Loucy (cell line): Measurements from ENCODE around the gene LY86.
A peak's percentile ranks its signal among the peaks of the same experiment; 100 is the strongest.

Experiments used
- EZH2phosphoT487 ChIP-seq: fragments of 200-600 bp; IDR thresholded peaks from 2 replicates; pipeline ENCODE4 v1.6.1; 2018; ENCODE audit warnings: antibody characterized with exemption, mild to moderate bottlenecking, moderate library complexity, borderline replicate concordance
- TF ChIP-seq, protein P1 (sequence below): fragments of 200-600 bp; sonication (generic); conservative IDR thresholded peaks from 2 replicates; pipeline ENCODE4 v1.5.1; 2014; ENCODE audit warnings: mild to moderate bottlenecking, antibody characterized with exemption, low read length

DNA sequence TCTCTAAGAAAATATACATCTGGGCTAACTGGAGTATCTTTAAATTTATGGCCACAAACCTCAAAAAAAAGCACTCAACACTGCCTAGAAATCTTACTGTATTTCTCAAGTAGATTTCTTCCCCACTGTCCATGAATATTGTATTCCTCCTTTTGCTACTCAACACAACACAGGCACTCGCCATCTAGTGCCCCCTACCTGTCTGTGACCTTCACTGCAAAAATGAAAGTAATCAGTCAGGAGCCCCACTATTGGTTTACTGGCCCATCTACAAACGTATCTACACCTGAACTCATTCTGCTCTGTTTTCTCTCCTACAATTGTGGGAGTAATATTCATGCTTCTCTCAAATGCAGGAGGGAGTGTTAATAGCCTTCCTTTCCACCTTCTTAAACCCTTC, 58.3 kb downstream of the LY86 start:
- TF ChIP-seq, protein P1, sequence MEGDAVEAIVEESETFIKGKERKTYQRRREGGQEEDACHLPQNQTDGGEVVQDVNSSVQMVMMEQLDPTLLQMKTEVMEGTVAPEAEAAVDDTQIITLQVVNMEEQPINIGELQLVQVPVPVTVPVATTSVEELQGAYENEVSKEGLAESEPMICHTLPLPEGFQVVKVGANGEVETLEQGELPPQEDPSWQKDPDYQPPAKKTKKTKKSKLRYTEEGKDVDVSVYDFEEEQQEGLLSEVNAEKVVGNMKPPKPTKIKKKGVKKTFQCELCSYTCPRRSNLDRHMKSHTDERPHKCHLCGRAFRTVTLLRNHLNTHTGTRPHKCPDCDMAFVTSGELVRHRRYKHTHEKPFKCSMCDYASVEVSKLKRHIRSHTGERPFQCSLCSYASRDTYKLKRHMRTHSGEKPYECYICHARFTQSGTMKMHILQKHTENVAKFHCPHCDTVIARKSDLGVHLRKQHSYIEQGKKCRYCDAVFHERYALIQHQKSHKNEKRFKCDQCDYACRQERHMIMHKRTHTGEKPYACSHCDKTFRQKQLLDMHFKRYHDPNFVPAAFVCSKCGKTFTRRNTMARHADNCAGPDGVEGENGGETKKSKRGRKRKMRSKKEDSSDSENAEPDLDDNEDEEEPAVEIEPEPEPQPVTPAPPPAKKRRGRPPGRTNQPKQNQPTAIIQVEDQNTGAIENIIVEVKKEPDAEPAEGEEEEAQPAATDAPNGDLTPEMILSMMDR: peak; percentile 53
- no peak for TF ChIP-seq EZH2phosphoT487
